ENCODE data around the gene USP37.

USP37 gene

DNA sequence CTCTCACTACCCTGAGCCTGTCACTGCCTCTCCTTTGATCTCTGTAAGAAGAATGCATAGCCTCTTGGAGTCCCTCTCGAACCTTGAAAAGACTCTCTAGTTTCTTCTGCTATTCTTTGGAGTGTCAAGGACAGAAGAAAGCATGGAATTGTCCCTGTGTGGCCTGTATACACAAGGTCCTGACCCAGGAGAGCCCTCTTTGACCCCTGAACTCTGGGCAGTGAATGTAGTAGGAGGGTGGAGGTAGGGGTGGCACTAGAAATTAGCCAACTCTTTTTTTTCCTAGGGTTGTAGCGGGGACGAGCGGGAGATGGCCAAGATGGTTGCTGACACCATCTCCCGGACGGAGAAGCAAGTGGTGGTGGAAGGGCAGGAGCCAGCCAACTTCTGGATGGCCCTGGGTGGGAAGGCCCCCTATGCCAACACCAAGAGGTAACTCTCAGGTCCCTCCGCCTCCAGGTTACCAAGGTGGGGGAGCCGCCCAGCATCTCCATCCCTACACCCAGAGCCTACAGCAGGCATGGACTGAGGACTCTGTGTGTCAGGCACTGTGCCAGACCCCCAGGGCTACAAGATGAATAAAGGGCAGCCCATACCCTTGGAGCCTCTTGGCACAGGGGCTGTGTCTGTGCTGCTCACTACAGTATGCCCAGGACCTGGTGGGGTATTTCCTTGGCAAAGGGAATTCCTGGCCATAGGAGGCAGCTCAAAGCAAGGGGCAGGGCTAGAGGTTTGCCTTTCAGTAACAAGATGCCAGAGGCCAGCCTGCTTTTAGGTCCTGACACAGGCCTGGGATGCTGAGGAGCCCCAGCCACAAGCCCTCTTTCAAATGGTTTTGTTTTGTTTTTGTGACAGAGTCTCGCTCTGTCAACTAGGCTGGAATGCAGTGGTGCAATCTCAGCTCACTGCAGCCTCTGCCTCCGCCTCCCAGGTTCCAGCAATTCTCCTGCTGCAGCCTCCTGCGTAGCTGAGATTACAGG is 132.9 kb downstream of the USP37 start:
- TF ChIP-seq, protein P1, sequence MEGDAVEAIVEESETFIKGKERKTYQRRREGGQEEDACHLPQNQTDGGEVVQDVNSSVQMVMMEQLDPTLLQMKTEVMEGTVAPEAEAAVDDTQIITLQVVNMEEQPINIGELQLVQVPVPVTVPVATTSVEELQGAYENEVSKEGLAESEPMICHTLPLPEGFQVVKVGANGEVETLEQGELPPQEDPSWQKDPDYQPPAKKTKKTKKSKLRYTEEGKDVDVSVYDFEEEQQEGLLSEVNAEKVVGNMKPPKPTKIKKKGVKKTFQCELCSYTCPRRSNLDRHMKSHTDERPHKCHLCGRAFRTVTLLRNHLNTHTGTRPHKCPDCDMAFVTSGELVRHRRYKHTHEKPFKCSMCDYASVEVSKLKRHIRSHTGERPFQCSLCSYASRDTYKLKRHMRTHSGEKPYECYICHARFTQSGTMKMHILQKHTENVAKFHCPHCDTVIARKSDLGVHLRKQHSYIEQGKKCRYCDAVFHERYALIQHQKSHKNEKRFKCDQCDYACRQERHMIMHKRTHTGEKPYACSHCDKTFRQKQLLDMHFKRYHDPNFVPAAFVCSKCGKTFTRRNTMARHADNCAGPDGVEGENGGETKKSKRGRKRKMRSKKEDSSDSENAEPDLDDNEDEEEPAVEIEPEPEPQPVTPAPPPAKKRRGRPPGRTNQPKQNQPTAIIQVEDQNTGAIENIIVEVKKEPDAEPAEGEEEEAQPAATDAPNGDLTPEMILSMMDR (conservative IDR thresholded peaks at IDR 0.05; ENCODE audit: low read depth, low read length) = no peak
- no peak overlapping the region for H3K4me3 ChIP-seq (ENCODE audit: low read length)
- DNase-seq (ENCODE audit: low read depth) = no peak

DNA sequence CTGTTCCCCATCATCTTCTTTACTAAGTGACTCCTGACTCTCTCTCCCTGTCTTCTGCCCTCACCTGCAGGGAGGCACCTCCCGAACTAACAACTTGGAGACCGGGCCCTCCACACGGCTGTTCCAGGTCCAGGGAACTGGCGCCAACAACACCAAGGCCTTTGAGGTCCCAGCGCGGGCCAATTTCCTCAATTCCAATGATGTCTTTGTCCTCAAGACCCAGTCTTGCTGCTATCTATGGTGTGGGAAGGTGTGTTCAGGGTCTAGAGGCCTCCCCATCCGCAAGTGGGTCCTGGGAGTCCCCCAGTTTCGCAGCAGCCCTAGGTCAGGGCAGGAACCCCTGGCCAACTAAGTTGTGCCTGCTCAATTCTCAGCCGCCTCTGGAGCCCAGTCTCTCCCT is 133.7 kb downstream of the USP37 start:
- no peak for DNase-seq (ENCODE audit: low read depth)
- TF ChIP-seq, protein P1 (conservative IDR thresholded peaks at IDR 0.05; ENCODE audit: low read depth, low read length) = no peak

DNA sequence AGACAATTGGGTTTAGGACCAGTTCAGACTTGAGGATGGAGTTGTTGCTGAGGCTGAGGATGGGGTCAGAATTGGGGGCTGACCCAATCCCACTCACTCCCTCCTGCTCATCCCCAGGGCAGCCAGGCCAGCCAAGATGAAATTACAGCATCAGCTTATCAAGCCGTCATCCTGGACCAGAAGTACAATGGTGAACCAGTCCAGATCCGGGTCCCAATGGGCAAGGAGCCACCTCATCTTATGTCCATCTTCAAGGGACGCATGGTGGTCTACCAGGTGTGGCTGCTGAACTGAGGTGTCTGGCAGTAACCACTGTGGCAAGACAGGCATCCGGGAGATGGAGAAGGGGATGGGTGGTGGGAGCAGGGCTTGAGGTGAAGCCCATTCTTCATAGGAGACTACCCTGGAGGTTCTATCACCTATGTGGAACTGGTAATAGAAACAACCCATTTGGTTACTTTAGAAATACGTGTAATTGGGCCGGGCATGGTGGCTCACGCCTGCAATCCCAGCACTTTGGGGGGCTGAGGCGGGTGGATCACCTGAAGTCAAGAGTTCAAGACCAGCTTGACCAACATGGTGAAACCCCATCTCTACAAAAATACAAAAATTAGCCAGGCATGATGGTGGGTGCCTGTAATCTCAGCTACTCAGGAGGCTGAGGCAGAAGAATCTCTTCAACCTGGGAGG is 135.3 kb downstream of the USP37 start:
- TF ChIP-seq, protein P1 (conservative IDR thresholded peaks at IDR 0.05; ENCODE audit: low read depth, low read length) = no peak
- no peak for DNase-seq (ENCODE audit: low read depth)
- H3K4me3 ChIP-seq (ENCODE audit: low read length) = no peak overlapping the region

More for the DNA sequence above, 133.7 kb downstream of the USP37 start:
- H3K4me3 ChIP-seq (ENCODE audit: low read length) = no peak overlapping the region

- TF ChIP-seq, protein P1 (conservative IDR thresholded peaks at IDR 0.05; ENCODE audit: low read depth, low read length) = no peak
- H3K4me3 ChIP-seq (ENCODE audit: low read length) = no peak overlapping the region
- DNase-seq (ENCODE audit: low read depth) = no peak
These were observed 136.3 kb downstream of the USP37 start for GRCh38 chr2:218431878-218432277.

- TF ChIP-seq, protein P1 (conservative IDR thresholded peaks at IDR 0.05; ENCODE audit: low read depth, low read length) = no peak
- DNase-seq (ENCODE audit: low read depth) = no peak
These were observed 137.4 kb downstream of the USP37 start for GRCh38 chr2:218430721-218431120.

DNA sequence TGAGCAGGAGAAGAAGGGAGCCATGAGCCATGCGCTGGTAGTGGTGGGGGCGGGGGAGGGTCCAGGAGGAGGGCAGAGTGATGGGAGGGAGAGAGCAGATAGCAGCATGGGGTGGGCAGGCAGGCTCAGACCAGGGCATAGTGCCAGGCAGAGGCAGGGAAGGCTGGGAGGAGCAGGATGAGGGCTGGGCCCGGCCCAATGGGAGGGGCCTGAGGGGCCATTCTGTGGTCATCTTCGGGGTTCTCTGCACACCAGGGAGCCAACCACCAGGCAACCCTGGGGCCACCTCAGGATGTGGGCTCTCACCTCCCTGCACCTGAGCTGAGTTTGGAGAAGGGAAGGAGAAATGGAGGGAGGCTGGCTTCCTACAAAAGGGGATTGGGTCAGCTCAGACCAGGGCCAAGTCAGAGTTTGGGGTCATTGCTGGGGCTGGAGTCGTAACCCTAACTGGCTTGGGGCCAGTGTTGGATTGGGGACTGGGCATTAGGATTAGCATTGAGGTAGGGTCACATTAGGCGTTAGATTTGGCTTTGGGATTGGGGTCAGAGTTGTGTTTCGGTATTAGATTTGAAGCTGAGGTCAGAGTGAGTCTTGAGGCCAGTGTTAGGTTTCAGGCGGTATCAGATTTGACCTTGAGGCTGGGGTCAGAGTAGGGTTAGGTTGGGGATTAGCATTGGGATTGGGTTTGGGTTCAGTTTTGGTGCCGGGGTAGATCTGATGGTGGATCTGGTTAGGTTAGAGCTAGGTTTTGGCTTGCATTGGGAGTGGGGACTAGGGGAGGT is 138.0 kb downstream of the USP37 start:
- no peak overlapping the region for H3K4me3 ChIP-seq (ENCODE audit: low read length)
- TF ChIP-seq, protein P1 (conservative IDR thresholded peaks at IDR 0.05; ENCODE audit: low read depth, low read length) = no peak
- no peak for DNase-seq (ENCODE audit: low read depth)

More at GRCh38 chr2:218430721-218431120, 137.4 kb downstream of the USP37 start:
- no peak overlapping the region for H3K4me3 ChIP-seq (ENCODE audit: low read length)

Data from retinal pigment epithelial cell (primary cell).